HG03135 (cell line): Measurements from ENCODE around the gene DMBT1.

Experiments
- ATAC-seq: cut with Tn5 transposase; IDR thresholded peaks from one replicate; pipeline ENCODE4 v1.9.1; 2021; ENCODE audit warnings: mild to moderate bottlenecking, moderate library complexity; ENCODE audit not compliant: unreplicated experiment

Gene DMBT1

DNA sequence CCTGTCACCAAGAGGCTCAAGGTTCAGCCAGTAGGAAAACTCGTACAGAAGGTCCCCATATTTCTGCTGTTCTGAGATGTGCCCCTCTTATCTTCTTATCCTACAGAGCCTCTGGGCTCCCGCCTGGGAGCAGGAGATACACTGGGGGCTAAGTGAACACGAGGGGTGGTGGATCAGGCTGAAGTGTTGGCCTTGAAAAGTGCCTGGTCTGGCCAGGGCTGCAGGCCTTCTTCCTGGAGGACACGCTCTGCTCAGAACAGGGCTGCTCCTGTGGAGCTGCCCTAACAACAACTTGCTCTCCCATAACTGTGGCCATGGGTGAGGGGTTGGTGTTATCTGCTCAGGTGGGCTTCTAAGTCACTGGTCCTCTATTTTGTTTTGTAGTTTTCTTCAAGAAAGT lies 105.4 kb downstream of the DMBT1 start:
- no peak for ATAC-seq

DNA sequence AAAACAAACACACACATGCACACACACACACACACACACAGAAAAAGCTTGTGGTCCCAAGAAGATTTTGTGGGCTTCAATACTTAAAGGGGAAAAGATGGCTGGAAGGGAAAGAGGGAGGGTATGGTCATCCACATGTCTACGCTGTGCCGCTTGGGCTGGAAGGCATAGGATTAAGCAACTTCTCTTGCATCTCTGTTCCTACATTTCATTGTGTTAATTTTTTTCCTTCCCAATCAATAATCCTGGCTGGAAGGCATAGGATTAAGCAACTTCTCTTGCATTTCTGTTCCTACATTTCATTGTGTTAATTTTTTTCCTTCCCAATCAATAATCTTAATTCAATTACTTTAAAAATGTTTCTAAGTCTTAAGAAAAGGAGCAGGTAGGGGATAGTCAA lies 108.5 kb downstream of the DMBT1 start:
- no peak for ATAC-seq

DNA sequence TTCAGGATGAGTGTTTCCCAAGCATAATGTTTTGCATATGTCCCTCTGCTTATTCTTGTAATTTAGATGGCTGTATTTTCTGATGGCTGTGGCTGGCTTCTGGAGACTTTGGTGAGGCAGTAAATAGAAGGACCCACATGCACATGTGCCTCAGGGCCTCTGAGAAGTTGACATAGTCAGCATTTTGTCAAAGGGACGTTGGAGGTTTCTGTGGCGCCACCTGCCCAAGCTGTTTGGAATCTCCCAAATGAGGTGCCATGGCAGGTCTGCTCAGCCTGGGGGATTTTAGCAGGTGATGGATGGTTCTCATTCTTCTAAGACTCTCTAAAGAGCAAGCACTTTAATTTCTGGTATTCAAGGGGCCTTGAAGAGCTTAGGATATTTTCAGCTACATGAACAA lies 109.3 kb downstream of the DMBT1 start:
- no peak for ATAC-seq

DNA sequence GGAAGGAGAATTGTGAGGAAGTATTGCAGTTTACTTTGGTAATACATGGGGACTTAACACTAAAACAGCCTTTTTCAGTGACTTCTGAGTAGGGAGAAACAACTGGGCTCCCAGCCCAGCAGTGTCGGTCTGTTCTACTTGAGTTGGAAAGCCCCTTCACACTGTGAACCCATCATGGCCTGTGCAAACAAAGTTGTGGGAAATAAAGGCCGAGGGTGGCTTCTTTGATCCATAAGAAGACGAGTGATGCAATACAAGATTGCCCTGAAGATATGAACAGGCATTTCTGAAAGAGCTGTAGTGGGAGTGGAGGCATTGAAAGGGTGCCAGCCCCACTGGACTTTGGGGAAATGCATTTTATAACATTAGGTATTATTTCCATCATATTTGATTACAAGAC lies 110.8 kb downstream of the DMBT1 start:
- no peak for ATAC-seq

DNA sequence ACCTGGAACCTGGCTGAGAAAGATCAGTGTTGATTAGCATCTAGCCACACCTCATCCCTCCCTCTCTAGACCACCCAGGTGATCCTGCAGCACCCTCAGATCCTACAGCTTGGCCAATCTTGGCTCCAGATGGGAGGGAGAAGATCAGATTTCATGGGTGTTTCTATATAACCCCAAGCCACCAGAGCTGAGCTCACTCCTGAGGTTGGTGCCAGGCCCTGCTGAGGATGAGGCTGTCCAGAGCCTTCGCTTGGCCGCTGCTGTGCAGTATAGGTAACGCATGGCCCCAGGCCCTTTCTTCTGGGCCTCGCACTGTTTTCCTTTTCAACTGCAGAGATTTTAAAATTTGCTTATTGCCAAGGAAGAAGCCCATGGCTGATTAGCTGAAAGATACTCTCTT lies 112.1 kb downstream of the DMBT1 start:
- ATAC-seq: no peak

DNA sequence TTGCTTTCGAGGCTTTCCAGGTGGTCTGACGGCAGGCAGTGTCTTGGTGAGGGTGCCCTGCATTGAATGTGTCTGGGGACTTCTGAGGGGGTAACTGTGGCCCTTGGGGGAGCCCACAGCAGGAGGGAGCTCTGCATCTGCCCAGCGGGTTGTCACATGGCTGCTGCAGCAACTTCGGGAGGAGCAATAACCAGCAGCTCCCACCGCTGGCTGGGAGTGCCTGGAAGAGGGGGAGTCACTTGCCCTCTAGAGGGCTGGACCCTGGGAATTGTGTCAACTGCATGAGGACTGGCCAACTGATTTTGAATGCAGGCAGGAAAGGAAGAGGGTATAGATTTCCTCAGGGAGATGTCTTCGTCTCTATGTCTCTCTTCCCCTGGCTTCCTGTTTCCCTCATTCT lies 112.7 kb downstream of the DMBT1 start:
- no peak for ATAC-seq

DNA sequence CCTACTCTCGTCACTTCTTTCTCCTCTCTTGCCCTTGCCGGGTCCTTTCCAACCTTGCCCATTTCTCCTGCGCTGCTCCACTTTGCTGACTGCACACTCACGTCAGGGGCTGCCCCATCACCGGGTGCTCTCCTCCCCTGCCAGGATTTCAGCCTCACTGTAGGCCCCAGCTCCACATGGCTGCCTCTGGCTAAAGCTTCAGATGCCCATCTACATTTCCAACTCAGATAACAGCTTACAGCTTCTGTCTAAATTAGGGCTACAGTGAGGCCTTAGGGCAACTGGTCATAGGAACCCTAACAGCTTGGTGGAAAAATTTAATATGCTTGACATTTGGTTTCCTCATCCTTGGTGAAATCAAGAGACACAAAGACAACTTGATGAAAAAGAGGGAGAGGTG lies 113.2 kb downstream of the DMBT1 start:
- no peak for ATAC-seq

DNA sequence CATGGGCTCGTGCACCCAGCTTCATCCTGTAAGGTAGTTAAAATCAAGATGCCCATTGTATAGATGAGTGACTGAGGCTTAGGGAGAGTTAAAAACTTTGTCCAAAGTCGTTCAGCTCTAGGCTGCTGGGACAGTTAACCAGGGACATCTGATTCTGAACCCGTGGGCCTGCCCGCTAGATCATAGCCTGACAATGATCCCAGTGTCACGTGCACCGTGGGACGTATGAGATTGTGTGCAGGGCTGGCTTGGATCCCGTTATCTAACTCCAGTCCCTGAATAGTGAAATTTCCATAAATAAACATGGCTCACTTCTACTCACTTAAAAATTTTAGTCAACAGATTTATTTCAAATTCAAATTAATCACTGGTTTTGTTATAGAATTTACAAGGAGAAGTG lies 114.2 kb downstream of the DMBT1 start:
- no peak for ATAC-seq

DNA sequence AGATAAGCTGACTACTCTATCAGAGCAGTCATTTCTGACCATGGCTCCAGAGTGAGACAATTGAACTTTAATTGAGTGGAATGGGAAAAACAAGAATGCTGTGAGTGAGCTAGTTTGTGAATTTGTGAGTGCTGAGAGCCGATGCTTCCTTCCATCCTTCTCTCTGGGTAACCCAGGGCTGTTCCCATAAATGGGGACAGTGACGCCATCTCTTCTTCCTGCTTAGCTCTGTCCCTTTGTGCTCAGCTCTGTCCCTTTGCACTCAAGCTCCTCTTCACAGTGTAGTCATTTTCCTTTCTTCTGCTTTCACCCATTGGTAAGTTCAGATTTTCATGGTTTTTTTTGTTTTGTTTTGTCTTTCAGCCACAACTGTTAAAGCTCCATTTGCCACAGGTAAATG lies 114.7 kb downstream of the DMBT1 start:
- no peak for ATAC-seq

DNA sequence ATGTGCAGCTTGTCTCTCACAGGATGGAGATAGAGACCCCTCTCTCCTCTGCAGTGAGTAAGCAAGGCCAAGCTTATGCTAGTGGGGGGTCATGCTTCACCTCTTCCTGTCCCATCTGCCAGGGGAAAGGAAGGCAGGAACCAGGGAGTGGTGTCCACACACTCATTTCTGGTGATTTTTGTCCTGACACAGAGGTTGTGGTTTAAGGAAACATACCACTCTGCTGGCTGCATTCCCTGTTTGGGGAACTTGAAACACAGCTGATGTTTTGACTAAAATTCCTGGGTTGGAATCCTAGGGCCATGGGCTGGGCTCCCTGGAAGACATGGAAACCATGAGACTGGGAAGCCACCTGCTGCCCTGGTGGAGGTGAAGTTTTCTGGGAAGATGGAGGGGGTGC lies 117.7 kb downstream of the DMBT1 start:
- no peak for ATAC-seq

DNA sequence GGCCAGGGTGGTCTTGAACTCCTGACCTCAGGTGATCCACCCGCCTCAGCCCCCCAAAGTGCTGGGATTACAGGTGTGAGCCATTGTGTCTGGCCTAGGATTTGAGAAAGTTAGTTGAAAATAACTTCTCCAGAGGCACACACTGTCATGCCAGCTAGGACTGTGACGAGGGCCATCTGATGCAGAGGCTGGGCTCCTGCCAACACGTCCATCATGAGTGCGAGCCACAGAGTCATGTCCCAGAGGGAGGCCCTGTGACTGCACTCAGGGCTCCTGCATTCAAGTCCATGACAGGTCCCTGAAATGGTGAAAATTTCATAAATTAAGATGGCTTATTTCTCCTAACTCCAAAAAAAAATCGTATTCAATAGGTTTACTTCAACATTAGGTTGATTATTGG lies 122.0 kb downstream of the DMBT1 start:
- ATAC-seq: no peak

DNA sequence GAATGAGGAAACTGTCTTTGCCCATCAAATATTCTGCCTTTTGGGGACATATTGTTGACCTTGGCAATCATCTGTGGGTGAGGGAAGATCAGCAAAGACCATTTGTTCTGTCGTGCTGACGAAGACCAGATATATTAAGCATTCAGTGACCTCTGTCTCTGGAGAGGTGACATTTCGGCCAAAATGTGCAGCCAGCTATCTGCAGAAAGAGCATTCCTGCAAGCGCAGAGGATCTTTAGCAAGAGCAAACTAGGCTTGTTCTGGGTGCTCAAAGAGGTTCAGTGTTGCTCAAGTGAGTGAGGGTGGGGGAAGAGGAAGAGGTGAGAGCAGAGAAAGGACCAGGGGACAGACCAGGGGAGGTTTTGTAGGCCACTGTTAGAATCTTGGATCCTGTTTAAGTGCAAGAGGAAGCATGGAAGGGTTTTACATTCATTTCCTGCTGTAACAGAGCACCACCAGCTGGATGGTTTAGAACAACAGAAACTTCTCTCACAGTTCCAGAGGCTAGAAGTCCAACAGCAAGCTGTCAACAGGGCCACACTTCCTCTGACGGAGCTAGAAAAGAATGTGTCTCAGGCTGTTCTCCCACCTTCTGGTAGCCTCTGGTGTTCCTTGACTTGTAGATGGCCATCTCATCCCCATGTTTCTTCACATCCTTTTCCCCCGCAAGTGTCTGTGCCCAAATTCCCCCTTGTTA lies 127.9 kb downstream of the DMBT1 start:
- ATAC-seq: no peak

DNA sequence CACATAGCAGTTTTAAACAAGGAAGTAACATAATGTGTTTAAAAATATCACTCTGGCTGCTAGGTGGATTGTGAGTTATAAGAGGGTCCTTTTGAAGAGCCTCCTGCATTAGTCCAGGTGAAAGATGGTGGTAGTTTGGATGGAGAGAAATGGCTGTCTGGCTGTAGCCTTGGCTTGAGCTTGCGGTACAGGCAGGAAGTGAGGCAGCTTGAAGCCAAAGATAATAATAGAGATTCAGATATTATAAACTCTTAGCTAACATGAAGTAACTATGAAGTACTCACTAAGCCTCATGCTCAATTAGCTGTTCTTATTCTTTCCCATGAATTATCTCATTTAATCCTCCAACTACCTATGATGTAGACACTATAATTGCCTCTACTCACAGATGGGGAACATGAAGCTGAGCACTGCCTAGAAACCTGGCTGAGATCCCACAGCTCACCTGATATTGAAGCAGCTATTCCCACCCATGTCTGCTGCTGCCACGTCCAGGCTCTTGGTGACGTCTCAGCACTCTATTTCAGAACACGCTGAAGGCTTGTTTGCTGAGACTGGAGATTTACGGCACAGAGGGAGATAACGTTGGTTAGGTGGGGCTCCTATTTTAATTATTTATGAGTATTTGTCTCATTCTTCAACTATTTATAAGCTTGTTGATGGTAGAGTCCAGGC lies 128.7 kb downstream of the DMBT1 start:
- ATAC-seq: no peak

DNA sequence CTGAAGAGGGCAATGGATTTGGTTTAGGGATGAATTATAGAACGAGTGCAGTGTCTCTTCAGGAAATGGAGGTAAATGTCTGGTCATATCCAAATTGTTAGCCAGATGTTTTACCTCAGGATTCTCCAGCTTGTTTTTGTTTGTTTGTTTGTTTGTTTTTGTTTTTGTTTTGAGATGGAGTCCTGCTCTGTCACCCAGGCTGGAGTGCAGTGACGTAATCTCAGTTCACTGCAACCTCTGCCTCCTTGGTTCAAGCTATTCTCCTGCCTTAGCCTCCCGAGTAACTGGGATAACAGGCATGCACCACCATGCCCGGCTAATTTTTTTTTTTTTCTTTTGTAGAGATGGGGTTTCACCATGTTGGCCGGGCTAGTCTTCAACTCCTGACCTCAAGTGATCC lies 132.2 kb downstream of the DMBT1 start:
- ATAC-seq: no peak
